Parathyroid adenoma (tissue), 2 donors: ENCODE measurements around the gene TMEM158.

ENCODE experiments used
- H2AFZ ChIP-seq: fragments of 300-600 bp; sonication (generic); one replicate; pipeline ENCODE4 v1.7.0; 2017; ENCODE audit warnings: antibody characterized with exemption, mild to moderate bottlenecking
- H3K27ac ChIP-seq: fragments of 300-600 bp; sonication (generic); one replicate; pipeline ENCODE4 v1.7.0; 2017
- H3K27me3 ChIP-seq: fragments of 300-600 bp; sonication (generic); one replicate; pipeline ENCODE4 v1.7.0; 2017; ENCODE audit warnings: low read length; ENCODE audit not compliant: control insufficient read depth, insufficient read depth
- H3K36me3 ChIP-seq: fragments of 300-600 bp; sonication (generic); one replicate; pipeline ENCODE4 v1.7.0; 2017; ENCODE audit warnings: low read length; ENCODE audit not compliant: control insufficient read depth, insufficient read depth
- H3K4me1 ChIP-seq: fragments of 300-600 bp; sonication (generic); one replicate; pipeline ENCODE4 v1.7.0; 2017; ENCODE audit warnings: control low read depth
- H3K4me2 ChIP-seq: fragments of 300-600 bp; sonication (generic); one replicate; pipeline ENCODE4 v1.7.0; 2017; ENCODE audit warnings: low read length
- H3K4me3 ChIP-seq: fragments of 300-600 bp; sonication (generic); one replicate; pipeline ENCODE4 v1.7.0; 2017; ENCODE audit warnings: low read depth, low read length
- H3K79me2 ChIP-seq: fragments of 300-600 bp; sonication (generic); one replicate; pipeline ENCODE4 v1.7.0; 2017; ENCODE audit warnings: control low read depth
- H3K9ac ChIP-seq: fragments of 300-600 bp; sonication (generic); one replicate; pipeline ENCODE4 v1.7.0; 2017; ENCODE audit warnings: mild to moderate bottlenecking
- H3K9me3 ChIP-seq: fragments of 300-600 bp; sonication (generic); one replicate; pipeline ENCODE4 v1.7.0; 2017; ENCODE audit warnings: low read length; ENCODE audit not compliant: control insufficient read depth
- CTCF ChIP-seq: fragments of 300-600 bp; sonication (generic); IDR thresholded peaks from one replicate; pipeline ENCODE4 v1.7.0; 2017; ENCODE audit warnings: antibody characterized with exemption, mild to moderate bottlenecking
- donor health status: primary hyperparathyroidism.

Gene TMEM158

GRCh38 chr3:45180899-45181298 is 45.2 kb downstream of the TMEM158 start:
- Histone ChIP-seq H3K27me3 (no peaks in the 10 kb centered on the region), H3K4me1 (peaks cover 4% of the 10 kb centered on the region), H3K4me3 (no peak overlapping the region), H2AFZ (no peak overlapping the region), H3K36me3 (no peaks in the 10 kb centered on the region), H3K9me3 (no peaks in the 10 kb centered on the region), H3K27ac (no peak overlapping the region), H3K9ac (no peak overlapping the region), H3K79me2 (no peaks in the 10 kb centered on the region), H3K4me2 (no peak overlapping the region)
- TF ChIP-seq CTCF: no peak

GRCh38 chr3:45180051-45180450 is 46.0 kb downstream of the TMEM158 start:
- no peak for TF ChIP-seq CTCF
- H3K9me3 ChIP-seq: no peaks in the 10 kb centered on the region
- H3K36me3 ChIP-seq: no peaks in the 10 kb centered on the region
- H3K79me2 ChIP-seq: no peaks in the 10 kb centered on the region
- H3K9ac ChIP-seq: no peak overlapping the region
- H3K4me2 ChIP-seq: no peak overlapping the region
- H3K4me1 ChIP-seq: peaks cover 4% of the 10 kb centered on the region
- no peak overlapping the region for H3K27ac ChIP-seq
- H2AFZ ChIP-seq: no peak overlapping the region
- no peaks in the 10 kb centered on the region for H3K27me3 ChIP-seq
- H3K4me3 ChIP-seq: no peak overlapping the region

- no peak overlapping the region for H2AFZ ChIP-seq
- H3K27ac ChIP-seq: no peak overlapping the region
- no peak overlapping the region for H3K4me3 ChIP-seq
- H3K4me1 ChIP-seq: peaks cover 4% of the 10 kb centered on the region
- H3K4me2 ChIP-seq: no peak overlapping the region
- H3K9me3 ChIP-seq: no peaks in the 10 kb centered on the region
- no peaks in the 10 kb centered on the region for H3K27me3 ChIP-seq
- no peaks in the 10 kb centered on the region for H3K36me3 ChIP-seq
- no peak overlapping the region for H3K9ac ChIP-seq
- H3K79me2 ChIP-seq: no peaks in the 10 kb centered on the region
- TF ChIP-seq CTCF: no peak
These were observed 46.9 kb downstream of the TMEM158 start for GRCh38 chr3:45179163-45179562.

GRCh38 chr3:45178183-45179023 is 47.7 kb downstream of the TMEM158 start:
- Histone ChIP-seq H3K79me2 (no peaks in the 10 kb centered on the region), H3K27me3 (no peaks in the 10 kb centered on the region), H3K9me3 (no peaks in the 10 kb centered on the region), H3K4me1 (peaks cover 4% of the 10 kb centered on the region), H3K4me3 (no peak overlapping the region), H3K9ac (no peak overlapping the region), H3K27ac (no peak overlapping the region), H2AFZ (no peak overlapping the region), H3K36me3 (no peaks in the 10 kb centered on the region), H3K4me2 (no peak overlapping the region)
- no peak for TF ChIP-seq CTCF

GRCh38 chr3:45176912-45177311 is 49.2 kb downstream of the TMEM158 start:
- H2AFZ ChIP-seq: no peak overlapping the region
- H3K36me3 ChIP-seq: no peaks in the 10 kb centered on the region
- H3K4me3 ChIP-seq: no peak overlapping the region
- H3K9me3 ChIP-seq: no peaks in the 10 kb centered on the region
- H3K79me2 ChIP-seq: no peaks in the 10 kb centered on the region
- H3K9ac ChIP-seq: no peak overlapping the region
- no peaks in the 10 kb centered on the region for H3K27me3 ChIP-seq
- H3K4me1 ChIP-seq: no peaks in the 10 kb centered on the region
- no peak for TF ChIP-seq CTCF
- H3K4me2 ChIP-seq: no peak overlapping the region
- H3K27ac ChIP-seq: no peak overlapping the region
